Measurements from ENCODE around the gene DOCK2.

DNA sequence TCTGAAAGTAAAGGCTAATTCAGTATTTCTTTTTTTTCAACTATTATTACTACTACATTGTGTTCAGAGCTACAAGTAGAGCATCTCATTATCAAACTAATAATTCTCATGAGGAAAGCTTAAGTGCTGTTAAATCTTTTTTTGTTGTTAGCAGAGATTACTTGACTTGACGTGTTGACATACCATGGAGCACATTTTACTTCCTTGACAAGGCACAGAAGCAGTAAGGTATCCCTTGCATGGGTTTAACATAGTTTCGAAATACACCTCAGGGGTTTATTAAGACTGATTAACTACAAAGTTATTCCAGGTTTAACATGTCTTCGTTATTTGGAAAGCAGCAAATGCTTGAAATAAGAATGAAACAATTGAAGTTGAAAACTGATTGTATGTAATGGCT is 46.5 kb upstream of the DOCK2 start:
- TF ChIP-seq POLR2A (IDR thresholded peaks at IDR 0.05; ENCODE audit: control extremely low read depth in 1 of 2, low read depth in 2 of 2, low read length in 2 of 2) (no peak), JUN (IDR thresholded peaks at IDR 0.05; ENCODE audit: low read depth, low read length) (no peak), RFX5 (IDR thresholded peaks at IDR 0.05; ENCODE audit: borderline replicate concordance, low read depth, low read length) (no peak), EZH2 (IDR thresholded peaks at IDR 0.05; ENCODE audit: low read depth, low read length, severe bottlenecking) (no peak)
